Skeletal muscle cell (primary cell): ENCODE results near the gene UNC45A.
"Not testable (repeated sequence)": the region's sequence is repeated elsewhere in the genome, so short reads cannot be mapped to it uniquely, and the experiment has no call there.

Experiments
- DNase-seq: peaks from one replicate; pipeline ENCODE4 v3.0.0-alpha.2; 2010; ENCODE audit warnings: low read depth
- H3K4me3 ChIP-seq: 2 replicates; pipeline ENCODE4 v1.5.1; 2011; ENCODE audit warnings: low read depth, mild to moderate bottlenecking, control low read depth, low read length, moderate library complexity

Gene UNC45A

DNA sequence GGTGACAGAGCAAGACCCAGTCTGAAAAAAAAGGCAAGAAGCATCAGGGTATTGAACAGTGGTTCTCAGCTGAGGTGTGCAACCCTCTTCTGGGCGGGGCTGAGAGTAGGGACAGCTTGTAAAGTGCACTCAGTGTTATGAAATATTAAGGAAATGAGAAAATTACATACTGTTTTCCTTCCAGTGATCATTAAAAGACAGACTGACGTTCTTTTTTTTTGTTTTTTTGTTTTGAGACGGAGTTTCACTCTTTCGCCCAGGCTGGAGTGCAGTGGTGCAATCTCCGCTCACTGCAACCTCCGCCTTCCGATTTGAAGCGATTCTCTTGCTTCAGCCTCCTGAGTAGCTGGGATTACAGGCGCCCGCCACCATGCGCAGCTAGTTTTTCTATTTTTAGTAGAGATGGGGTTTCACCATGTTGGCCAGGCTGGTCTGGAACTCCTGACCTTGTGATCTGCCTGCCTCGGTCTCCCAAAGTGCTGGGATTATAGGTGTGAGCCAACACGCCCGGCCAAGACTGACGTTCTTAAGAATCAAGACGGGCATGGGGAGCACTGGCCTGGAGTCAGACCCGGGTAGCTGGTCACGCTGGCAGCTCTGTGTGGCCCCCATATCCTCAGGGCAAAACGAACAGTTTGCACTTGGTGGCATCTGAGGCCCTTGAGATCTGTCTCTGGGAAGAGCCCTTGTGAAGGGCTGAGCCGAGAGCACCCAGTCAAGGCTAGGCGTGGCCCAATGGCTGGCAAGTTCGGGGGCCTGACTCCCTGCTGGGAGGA, 20.6 kb upstream of the UNC45A start:
- no peak overlapping the region for H3K4me3 ChIP-seq
- no peak for DNase-seq

DNA sequence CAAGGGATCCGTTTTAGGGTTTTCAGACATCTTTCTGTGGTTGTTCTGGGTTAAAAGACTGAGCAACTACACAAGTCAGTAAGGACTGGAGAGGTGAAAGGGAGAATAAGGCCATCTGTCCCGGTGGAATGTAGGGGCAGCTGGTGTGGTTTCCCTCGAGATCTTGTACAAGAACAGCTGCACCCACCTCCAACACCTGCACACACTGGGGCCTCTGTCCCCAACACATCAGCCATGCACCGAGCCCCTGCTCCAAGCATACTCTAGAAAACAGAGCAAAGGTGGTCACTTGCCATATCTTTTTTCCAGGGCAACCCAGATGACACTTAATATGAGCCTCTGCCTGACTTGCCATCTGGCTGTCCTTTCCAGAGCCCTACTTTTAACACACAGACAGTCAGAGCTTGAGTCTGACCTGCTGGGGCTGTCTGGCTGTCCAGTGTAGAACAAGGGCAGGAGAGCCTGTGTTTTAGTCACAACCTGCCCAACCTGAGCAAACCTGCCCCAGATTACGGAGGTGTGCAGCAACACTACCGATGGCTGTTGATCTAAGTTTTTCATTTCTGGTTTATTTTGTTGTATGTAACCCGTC, 19.8 kb upstream of the UNC45A start:
- DNase-seq: no peak
- H3K4me3 ChIP-seq: no peak overlapping the region

DNA sequence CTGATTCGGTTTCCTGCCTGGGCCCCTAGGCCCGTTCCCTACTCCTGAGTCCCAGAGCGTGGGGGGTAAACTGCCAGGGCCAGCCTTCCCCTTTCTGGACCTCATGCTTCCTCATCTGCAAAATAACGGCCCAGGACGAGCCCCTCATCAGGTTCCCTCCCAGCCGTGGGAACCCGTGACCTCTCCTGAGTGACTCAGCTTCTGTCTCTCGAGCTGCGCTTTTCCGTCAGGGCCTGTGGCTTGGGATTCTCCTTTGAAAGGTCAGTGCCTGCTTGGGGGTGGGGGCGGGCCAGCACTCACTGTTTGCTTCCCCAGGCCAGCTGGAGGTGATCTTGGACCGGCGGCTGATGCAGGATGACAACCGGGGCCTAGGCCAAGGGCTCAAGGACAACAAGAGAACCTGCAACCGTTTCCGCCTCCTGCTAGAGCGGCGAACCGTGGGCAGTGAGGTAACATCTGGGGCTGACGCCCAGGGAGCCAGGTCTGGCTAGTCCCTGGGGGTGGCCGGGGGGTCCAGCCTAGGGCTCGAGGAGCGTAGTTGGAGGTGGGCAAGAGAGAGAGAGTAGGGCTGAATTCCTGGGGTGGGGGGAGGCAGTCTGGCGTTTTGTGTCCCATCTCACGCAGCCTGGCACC, 19.2 kb upstream of the UNC45A start:
- H3K4me3 ChIP-seq: no peak overlapping the region

DNA sequence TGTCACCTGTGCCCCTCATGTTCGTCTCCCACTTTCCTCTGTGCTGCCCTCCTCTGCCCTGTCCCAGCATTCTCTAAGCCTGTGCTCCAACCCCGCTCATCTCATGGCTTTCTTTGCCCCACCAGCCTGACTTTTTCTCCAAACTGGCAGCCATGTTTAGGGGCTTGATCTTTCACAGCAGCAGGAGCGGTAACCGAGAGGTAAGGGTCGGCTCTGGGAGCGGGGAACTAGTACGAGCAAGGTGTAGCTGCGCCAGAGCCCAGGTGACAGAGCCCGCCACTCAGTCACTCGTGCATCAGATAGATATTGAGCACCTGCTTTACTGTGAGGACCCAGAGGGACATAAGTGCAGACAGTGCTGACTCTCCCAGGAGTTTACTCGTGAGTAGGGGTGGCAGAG, 18.6 kb upstream of the UNC45A start:
- no peak for DNase-seq
- no peak overlapping the region for H3K4me3 ChIP-seq

More for the DNA sequence above, 19.2 kb upstream of the UNC45A start:
- DNase-seq: no peak

DNA sequence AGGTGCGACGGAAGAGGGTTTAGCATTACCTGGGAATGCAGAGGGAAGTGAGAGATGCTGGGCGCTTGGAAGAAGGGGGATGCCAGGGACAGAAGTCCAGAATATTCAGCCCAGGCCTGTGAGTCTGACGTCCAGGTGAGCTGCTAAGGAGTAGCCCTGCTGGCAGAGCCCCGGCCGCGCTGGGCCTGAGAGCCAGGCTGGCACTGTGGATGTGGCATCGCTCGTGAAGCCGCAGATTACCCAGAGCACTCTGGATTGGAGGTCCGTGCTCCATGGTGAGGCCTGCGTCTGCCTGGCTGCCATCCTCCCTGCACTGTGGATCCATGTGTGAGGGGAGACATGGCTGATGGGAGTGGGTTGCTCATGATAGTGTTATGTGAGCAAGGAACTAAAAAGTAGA, 17.5 kb upstream of the UNC45A start:
- DNase-seq: no peak

DNA sequence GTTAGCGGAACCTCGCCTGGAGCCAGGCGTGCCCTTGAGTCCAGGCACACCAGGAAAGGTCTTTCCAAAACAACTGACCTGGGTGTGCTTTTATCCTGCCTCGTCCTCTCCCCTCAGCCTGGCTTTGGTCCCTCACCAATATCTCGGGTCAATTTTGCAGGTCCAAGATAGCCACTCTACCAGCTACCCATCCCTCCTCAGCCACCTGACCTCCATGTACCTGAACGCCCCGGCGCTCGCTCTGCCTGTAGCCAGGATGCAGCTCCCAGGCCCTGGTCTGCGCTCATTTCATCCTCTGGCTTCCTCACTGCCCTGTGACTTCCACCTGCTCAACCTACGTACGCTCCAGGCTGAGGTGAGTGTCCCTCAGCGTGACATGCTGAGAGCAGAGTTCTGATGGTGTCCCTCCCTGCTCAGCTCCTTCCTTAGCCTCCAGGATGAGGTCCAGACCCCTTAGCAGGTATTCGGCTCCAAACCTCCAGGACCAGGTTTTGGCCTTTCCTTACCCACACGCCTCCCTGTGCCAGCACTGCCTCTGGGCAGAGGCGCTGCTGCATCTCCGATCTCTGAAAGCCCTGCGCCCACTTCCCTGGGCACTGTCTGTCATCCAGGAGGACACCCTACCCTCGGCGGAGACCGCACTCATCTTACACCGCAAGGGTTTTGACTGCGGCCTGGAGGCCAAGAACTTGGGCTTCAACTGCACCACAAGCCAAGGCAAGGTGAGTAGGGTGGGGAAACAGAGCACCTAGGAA, 16.9 kb upstream of the UNC45A start:
- H3K4me3 ChIP-seq: no peak overlapping the region
- DNase-seq: no peak

More for the DNA sequence above, 17.5 kb upstream of the UNC45A start:
- no peak overlapping the region for H3K4me3 ChIP-seq

DNA sequence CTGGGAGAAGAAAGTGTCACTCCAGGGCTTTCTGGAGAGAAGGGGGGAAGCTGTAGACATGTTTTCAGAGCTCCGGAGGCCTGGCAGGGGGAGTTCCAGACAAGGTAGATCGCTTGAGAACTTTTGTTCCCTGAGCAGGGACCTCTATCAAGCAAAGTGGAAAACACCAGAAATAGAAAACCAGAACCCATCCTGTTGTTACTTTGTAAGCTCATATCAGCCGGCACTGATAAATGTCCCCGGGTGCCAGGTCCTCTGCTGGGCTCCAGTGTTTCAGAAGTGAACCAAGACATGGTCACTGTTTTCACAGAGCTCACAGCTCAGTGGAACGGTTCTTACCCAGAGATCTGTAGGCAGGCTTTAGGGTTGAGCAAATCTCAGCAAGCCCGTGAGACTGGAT, 16.2 kb upstream of the UNC45A start:
- DNase-seq: no peak
- no peak overlapping the region for H3K4me3 ChIP-seq

DNA sequence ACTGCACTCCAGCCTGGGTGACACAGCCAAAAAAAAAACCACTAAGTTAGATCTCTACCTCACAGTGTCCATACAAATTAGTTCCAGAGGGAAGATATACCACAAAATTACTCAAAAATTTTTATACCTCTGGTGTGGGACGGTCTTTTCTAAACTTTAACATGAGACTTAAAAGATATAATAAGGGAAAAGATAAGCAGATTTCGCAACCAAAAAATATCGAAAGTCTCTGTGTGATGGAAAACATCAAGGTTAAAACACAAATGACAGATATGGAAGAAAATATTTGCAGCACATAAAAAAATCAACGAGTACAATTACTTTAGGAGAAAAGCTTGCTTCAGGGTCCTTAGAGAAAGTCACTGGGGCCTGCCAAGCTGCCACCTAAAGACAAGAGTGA, 13.2 kb upstream of the UNC45A start:
- no peak for DNase-seq
- no peak overlapping the region for H3K4me3 ChIP-seq

DNA sequence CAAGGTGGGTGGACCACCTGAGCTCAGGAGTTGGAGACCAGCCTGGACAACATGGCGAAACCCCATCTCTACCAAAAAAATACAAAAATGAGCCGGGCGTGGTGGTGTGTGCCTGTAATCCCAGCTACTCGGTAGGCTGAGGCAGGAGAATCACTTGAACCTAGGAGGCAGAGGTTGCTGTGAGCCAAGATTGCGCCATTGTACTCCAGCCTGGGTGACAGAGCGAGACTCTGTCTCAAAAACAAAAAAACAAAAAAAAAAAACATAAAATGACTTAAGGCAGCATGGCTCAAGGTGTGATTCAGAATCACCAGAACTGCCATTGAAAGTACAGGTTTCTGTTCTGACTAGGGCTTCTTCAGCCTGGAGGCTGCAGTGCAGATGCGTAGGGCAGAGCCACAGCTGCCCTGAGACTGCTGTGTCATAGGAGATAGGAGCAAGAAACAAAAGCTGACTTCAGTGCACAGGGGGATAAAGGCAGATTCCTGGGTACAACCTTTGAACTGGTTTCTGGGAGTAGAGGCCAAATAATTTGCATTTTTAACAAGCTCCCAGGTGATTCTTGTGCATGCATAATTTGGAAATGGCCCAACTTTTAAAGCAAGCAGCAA, 12.3 kb upstream of the UNC45A start:
- H3K4me3 ChIP-seq, DNase-seq: not testable (repeated sequence)

DNA sequence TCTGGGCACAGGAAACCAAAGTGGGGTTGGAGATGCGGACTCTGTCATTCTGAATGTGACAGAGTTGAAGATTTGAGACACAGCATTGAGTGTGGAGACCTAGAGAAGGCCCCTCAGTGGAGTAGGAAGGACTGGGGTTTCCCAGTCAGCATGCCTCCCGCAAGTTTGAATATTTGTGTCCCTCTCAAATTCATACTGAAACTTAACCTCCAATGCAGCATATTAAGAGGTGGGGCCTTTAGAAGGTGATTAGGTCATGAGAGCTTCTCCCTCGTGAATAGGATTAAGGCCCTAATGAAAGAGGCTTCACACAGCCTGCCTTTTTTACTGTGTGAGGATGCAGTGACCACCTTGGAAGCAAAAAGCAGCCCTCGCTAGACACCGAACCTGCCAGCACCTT, 10.7 kb upstream of the UNC45A start:
- no peak for DNase-seq

DNA sequence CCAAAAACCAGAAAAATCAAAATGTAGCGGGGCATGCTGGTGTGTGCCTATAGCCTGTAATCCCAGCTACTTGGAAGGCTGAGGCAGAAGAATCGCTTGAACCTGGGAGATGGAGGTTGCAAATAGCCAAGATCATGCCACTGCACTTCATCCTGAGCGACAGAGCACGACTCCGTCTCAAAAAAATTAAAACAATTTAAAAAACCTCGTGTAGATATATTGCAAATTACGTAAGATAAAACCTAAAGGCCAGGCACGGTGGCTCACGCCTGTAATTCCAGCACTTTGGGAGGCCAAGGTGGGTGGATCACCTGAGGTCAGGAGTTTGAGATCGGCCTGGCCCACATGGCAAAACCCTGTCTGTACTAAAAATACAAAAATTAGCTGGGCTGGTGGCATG, 8.3 kb upstream of the UNC45A start:
- H3K4me3 ChIP-seq: not testable (repeated sequence)

More for the DNA sequence above, 10.7 kb upstream of the UNC45A start:
- no peak overlapping the region for H3K4me3 ChIP-seq

DNA sequence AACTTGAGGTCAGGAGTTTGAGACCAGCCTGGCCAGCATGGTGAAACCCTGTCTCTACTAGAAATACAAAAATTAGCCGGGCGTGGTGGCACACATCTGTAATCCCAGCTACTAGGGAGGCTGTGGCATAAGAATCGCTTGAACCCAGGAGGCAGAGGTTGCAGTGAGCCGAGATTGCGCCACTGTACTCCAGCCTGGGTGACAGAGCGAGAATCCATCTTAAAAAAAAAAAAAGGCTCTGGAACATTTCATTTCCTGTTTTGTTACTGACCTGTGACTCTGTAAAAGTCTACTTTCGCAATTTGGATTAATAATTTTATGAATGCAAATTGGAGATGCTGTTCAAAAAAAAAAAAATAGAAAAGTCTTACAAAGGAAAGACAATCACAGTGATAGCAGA, 7.0 kb upstream of the UNC45A start:
- H3K4me3 ChIP-seq, DNase-seq: not testable (repeated sequence)

More for the DNA sequence above, 8.3 kb upstream of the UNC45A start:
- DNase-seq: not testable (repeated sequence)

DNA sequence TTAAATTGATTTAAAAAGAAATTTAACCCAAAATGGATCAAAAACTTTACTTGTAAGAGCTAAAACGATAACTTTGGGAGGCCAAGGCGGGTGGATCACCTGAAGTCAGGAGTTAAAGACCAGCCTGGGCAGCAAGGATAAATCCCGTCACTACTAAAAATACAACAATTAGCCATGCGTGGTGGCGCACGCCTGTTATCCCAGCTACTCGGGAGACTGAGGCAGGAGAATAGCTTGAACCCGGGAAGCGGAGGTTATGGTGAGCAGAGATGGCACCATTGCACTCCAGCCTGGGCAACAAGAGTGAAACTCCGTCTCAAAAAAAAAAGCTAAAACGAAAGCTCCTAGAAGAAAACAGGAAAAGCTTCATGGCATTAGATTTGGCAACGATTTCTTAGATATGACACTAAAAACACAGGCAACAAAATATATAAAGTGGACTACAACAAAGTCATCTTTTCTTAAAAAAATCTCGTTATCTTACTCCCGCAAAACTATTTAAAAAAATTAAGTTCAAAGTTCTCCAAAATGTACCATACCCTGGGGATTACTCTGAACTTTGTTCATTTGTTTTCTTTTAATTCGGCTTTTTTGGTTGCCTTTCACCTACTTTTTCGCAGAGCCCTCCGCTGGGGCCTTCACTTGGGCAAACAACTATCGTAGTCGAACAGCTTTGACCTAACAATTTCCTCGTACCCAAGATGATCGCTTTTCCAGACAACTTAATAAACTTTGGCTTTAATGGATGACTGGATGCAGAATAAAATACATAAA, 5.7 kb upstream of the UNC45A start:
- peak overlapping the region; percentile 58 for H3K4me3 ChIP-seq
- DNase-seq: no peak

DNA sequence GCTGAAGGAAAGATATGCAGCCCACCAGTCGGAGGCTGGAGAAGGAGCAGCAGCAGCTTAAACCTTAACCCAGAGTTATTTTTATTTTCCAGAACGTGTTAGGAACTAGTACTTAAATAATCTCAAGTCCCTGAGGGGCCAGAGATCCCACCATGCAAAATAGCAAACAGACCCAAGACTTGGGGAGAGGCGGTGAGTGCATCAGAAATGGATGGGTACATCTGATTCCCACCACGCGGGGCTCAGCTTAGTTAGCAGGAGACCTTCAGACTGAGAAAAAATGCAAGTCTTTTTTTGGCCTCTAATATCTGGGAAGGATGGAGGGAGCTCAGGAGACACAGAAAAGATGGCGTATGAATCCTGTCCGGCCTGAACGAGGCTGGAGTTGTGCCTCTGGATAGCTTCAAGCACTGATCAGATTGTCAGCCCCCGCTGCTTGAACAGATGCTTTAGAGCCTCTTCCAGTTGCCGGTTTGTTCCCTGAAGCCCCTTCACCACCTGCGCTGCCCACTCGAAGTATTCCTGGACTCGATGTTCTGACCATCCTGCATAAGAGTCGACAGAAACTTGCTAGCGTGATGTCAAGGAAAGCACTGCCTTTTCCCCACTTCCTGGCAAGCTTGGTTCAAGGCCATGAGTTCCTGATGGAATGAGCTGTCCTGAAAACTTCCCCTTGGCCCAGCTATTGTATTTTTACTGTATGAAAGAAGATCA, 4.1 kb upstream of the UNC45A start:
- no peak for DNase-seq
- no peak overlapping the region for H3K4me3 ChIP-seq

DNA sequence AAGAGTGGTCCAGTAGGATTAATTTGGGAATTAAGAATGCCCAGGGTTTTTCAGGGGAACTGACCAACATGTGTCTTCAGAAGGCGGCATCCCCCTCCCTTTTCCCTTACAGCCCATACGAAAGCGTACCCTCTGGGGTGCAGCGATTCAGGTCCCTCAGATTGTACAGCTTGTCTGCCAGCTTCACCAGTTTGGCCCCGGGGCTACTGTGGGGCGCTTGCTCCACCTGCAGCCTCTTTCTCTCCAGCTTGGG, 3.6 kb upstream of the UNC45A start:
- peak overlapping the region; percentile 71 for H3K4me3 ChIP-seq
- DNase-seq: no peak

DNA sequence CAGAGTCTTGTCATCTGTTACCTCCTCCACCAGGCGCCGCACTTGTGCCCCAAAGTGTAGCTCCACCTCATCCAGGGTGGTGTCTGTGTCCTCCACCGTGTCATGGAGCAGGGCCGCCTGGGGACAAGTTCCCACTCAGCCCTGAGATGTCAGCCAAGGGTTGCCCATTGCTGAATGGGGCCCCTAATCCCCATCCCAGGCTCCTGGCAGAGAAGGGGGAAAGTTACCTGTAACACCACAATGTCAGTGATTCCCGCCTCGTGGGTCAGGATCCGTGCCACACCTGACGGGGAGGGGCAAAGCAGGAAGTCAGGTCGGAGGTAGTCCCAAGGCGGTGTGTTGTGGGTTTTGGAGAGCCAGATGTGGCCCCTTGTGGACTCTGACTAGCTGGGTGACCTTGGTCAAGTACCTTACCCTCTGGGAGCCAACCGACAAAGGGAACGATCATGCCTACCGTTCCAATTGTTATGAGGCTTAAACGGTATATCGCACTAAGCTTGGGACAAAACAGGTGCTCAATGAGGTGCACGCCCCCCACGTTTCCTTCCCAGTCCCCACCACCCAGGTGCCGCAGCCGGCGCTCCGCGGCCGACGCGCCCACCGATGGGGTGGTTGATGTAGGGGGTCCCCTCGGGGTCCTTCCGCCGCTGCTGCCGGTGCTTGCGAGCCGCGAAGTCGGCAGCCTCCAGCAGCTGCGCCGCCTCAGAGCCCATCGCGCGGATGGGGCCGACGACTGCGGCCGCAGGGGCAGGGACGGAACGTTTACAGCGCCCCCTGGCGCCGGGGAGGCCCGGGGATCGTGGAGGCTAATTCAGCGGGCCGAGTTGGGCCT, 3.0 kb upstream of the UNC45A start, which contains the start of gene HDDC3:
Gene HDDC3, minus strand, starts transcription at position 722 of the 832 bp plus-strand sequence. Its CDS starts 9 bp downstream, at position 713.
- H3K4me3 ChIP-seq: peak within 1 kb of the TSS; percentile 71
- DNase-seq: peak; percentile 33

DNA sequence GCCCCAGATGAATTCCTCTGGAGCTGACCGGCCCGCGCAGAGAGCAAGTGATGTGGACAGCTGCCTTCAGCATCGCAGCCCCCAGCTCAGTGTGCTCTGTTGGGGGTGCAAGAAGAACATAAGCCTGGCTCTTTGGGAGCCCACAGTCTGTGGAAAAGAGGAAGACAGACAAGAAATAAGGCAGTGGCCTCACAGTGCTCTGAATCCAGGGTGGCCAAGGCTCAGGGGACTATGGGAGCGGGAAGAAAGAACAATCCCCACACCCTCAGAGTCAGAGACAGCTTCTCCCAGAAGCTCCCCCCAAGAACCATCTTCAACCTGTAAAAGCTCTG, 2.5 kb upstream of the UNC45A start:
- H3K4me3 ChIP-seq: peak overlapping the region; percentile 71
- no peak for DNase-seq

DNA sequence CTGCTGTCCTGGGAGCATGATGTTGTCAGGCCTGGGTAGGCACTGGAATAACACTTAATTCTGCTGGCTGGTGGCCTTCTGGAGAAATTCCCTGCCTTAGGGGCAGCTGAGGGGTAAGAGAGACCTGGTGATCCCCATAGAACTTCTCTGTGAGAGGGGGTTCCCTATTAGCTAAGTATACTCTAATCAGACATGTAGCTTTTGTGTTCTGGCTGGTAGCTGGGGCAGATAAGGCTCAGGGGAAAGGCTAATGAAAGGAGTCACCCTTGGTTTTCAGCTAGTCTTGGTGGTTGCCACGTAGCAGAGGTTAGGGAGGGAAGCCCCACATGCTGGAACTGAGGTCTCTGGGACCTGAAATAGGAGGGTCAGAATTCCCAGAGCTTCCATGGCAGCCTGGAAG, 1.8 kb upstream of the UNC45A start:
- no peak for DNase-seq

More for the DNA sequence above, 1.8 kb upstream of the UNC45A start:
- H3K4me3 ChIP-seq: no peak overlapping the region
